GM18951 (cell line): ENCODE results near the gene GATD1.

ENCODE experiments used
- POLR2A ChIP-seq: IDR thresholded peaks from 4 replicates; pipeline ENCODE4 v1.6.1; 2011; ENCODE audit warnings: mild to moderate bottlenecking; ENCODE audit not compliant: insufficient read length, insufficient read depth; ENCODE audit errors: extremely low read depth
- in situ Hi-C: fragments of 300-500 bp; cut with MboI; formaldehyde crosslinking; loops from one replicate; pipeline ENCODE4 v1.12.0; 2022; ENCODE audit warnings: low sequenced_read_pairs, mixed read lengths, inconsistent platforms; ENCODE audit not compliant: unreplicated experiment

GATD1 gene

DNA sequence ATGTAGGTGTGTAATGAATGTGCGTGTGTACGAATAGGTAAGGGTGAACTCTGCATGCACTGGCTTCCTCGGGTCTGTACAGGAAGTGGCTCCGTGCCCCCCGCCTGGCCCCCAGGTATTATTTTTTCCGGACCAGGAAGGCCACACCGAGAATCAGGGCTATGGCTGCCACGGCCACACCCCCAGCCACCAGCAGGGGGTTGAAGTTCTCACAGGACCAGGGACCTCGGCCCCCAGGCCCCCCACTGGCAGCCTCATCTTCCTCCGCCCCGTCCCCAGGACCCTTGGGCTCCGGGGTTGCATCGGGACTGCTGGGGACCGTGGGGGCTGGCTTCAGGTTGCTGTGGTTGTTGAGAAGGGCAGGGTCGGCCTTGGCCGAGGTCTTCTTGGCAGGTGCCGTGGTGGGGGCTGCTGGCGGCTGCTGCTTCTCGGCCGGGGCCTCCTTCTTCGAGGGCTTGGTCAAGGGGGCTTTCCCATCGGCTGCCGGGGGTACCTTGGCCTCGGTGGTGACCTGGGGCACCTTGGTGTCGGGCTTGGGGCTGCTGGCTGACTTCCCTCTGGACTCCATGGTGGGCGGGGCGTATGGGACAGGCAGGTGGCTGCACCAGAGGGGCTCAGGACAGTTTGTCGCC, 10.8 kb upstream of the GATD1 start:
- TF ChIP-seq POLR2A, result no peak
- in situ Hi-C loops, result no loop called here

DNA sequence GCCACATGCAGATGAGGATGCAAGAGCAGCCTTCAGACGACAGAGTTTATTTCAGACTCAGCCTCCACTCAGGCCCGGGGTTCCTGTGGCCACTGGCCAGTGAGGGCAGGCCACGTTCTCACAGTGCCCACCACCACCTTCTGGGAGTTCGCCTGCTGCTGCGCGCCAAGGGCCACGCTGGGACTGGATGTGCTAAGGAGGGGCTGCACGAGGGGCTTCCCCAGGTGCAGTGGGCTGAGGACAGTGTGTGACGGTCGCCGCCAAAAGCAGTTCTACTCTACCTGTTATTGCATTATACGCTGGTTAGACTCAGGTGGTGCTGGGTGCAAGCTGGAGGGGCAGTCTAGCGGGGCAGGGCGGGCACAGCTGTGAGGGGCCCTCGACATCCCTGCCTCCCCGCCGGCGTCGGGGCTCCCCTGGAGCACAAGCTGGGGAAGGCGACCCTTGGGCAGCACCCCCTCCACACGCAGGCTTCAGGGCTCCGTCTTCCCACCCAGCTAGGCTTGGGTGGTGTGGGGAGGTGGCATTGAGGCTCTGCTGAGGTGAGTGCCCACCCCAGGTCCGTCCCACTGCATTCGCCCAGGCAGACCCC, 9.9 kb upstream of the GATD1 start:
- peak; percentile 9 for TF ChIP-seq POLR2A
- in situ Hi-C loops, result no loop called here

DNA sequence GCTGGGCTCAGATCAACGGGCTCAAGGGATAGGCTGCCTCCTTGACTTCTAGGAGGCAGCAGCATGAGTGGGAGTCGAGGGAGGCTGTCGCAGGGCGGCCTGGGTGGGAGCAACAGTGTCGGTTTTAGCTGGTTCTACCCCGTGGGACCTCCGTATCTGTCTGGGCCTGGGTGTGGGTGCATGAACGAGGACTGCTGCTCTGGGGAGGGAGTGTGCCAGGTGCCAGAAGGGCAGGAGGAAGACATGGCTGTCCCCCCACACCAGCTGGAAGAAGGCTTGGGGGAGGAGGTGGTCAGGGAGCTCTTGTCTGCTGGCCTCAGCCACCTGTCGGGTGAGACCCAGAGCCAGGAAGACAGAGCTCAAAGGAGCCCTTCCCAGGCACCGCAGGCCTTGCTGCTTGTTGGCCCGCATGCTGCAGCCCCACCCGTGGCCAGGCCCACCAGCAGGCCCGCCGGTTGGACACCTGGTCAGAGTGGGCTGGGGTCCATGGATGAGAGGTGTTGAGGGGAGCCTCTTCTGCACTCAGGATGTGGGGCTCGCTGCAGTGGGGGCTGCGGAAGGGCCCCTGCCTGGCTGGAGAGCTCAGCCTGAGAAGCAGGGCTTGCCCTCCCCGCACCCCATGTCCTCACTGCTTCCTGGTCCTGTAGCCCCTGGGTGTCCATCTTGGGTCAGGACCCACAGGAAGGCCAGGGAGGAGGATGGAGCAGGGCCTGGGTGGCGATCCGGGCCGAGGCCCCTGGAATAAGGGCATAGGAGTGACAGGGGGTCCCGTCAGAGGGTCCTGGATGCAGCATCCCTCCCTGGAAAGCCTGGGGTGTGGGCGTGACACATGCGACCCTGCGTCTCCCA, 9.2 kb upstream of the GATD1 start:
- in situ Hi-C loops, result no loop called here
- TF ChIP-seq POLR2A, result no peak

DNA sequence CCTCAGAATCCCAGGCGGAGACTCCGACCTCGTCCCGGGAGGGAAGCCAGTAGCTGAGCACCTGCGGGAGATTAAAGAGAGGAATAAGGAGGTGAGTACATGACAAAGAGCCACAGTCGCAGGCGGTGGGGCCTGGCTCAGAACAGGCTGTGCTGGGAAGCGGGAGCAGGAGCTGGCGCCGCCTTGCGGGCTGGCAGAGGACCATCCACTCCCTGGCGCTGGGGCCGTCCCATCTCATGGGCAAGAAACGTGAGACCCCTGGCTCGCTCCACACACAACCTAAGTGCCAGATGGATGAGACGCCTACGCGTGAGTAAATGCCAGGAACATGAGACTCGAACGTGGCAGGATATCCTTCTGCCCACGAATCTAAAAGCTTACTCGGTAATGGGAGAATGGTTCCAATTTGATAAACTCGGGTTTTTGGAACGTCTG, 6.3 kb upstream of the GATD1 start:
- in situ Hi-C loops, result no loop called here

DNA sequence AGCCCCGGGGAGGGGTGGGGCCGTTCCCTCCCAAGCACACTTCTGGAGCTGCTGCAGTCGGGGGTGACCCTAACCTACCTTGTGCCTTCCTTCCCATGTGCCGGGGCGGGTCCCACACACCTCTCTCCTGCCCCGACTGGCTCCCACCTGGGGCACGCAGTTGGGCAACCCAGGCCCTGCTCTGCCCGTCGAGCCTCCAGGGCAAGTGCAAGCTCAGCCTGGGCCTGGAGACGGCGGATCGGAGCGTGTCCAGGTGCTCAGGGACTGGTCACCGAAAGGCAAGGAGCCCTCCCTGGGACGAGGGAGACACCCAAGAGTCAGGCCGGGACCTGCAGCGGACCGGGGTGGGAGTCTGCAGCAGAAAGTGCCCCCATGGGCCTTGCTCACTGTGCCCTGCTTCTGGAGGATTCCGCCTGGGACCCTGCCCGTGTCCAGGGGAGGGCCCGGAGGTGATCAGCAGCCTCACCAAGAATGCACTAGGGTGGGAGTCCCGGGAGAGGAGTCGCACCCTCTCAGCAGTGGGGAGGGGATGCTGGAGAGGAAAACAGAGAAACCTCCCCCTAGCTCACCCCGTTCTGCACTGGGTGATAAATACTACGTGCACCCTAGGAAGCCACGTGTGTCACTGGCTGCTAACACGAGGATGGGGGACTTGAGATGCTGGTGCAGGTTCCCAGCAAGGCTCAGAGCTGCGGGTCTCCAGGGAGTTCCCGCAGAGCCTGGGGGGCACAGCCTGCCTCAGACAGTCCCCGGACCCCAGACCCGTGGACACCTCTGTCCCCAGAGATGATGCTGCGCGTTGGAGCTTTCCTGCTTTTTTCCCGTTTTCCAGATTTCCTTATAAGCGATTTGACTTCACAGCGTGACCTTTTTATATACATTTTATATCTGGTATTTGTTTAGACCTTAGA, 5.2 kb upstream of the GATD1 start:
- in situ Hi-C loops, result no loop called here
- no peak for TF ChIP-seq POLR2A

More for the DNA sequence above, 6.3 kb upstream of the GATD1 start:
- no peak for TF ChIP-seq POLR2A

DNA sequence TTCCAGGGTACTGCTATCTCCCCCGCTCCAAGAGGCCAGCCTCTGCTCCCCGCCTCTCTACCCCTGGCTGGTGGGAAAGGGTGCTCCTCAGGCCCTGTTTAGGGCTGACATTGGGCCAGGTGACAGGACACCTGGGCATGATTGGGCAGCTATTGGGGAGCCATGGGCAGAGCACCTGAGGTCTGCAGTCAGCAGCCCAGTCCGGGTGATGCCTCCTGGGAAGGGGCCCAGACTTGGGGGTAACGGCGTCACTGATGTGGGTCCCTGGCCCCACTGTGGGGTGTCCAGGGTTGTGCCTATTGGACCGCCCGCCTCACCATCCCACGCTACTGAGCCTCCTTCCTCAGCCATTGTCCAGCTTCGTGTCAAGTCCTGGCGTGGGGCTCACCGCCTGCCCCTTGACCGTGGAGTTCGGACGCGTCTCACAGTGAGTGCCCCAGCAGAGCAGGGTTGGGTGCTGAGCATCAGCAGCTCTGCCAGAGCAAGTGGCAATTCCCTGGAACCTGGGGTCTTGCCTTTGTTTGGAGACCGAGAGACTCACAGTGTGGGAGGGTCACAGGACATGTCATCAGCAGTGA, 2.8 kb upstream of the GATD1 start:
- in situ Hi-C loops, result no loop called here
- TF ChIP-seq POLR2A, result no peak

DNA sequence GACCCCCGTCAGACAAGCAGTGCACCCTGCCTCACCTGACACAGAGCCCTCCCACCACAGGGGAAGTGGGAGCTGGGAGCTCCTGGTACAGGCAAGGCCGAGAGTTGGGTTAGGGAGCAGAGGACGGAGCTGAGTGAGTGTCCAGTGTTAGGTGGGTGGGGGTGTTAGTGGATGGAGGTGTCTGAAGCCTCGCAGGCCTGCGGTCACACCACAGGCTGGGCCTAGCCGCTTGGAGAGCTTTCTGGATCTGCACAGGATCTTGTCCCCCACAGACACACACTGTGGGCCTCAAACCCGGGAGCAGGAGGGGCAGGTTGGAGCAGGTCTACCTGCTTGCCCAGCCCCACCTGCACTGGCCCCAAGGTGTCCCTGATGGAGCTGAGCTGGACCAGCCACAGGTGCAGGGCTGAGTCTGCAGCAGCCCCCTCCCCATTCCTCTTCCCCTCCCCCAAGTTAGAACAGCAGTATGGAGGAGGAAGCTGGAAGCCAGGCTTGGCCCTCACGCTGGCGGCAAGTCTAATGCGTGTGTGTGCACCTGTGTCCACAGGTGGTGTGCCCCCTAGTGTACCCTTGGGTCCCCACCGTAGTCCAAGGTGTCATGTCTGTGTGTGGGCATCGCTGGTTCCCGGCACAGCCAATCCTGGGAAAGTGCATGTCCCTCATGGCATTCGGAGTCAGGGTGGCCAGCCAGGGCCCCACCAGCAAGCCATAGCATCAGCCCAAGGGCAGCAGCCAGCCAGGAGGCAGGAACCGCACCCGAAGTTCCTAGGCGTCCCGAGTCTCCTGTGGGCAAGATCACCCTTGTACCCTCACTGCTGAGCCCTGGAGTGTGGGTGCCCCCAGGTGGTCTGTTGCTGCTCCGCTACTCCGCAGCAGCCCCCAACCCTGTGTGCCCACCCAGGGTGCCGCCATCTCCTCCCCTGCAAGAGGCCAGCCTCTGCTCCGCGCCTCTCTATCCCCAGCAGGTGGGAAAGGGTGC, 2.0 kb upstream of the GATD1 start:
- in situ Hi-C loops, result no loop called here
- TF ChIP-seq POLR2A, result no peak

DNA sequence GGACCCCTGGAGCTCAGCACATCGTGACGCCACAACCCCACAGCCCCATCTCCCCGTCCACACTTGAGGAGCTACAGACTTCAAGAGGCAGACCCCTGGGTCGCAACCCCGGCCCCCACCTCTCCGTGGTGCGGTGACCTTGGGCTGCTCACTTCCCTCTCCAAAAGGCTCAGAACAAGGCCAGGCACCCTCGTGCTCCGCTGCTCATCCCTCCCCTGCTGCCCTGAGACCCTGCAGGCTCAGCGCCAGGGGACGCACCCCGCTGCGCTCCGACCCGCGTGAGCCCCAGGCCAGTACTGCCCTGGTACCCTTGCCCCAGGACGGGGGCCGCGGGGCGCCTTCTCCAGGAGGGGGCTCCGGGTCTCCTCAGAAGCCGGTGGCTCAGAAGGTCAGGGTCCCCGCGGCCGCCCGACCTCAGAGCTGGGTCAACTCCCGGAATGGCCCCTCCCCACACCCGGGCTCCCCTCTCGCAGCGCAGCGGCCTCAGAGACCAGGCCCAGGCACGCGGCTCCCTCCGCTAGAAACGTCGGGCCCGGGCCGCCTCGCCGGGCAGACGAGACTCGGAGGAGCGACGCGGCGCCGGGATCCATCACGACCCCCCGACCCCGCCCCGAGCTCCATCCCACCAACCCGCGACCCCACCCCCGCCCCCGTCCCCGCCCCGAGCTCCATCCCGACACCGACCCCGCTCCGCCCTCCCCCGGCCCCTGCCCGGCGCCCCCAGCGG, 563 bp downstream of the GATD1 start:
- in situ Hi-C loops, result no loop called here
- no peak for TF ChIP-seq POLR2A

DNA sequence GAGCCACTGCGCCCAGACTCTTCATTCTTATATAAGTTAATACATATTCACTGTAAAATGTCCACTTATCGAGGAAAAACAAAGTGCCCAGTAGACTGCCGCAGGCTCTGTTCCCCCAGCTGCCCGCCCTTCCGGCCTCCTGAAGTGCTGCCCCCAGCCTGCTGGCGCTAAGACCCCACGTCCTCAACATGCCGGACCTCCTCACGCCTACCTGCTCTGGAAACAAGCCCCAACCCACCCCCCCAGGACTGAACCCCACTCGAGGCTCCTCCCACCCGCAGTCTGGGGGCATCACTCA, 1.1 kb downstream of the GATD1 start:
- no peak for TF ChIP-seq POLR2A
- in situ Hi-C loops, result no loop called here

DNA sequence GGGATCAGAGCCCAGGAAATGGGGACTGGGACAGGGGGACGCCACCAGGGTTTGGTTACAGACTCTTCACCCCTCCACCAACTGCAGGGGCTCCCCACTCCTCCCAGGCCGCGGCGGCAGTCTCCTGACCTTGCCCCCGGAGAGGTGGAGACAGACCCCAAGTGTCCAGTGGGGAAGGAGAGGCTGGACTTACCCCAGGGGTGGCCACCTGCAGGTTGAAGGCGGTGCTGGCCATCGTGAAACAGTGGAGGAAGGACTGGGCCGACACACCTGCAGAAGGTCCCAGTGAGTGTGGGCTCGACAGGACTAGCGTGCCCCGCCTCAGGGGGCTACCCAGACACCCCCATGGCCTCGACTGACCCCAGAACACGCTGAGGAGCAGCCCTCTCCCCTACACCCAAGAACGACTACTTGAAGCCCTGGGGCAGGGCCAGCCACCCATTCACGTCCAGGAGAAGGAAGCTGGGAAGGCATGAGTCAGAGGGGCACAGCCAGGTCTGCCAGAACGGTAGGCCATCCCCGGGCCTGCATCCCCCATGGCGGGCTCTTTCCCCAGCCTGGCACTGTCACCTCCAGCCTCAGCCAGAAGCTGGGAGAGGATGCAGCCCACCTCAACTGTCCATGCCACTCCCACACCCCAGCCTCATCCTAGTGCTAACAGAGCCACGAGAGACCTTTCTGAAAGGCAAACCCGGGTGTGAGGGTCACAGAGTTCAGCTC, 2.3 kb downstream of the GATD1 start:
- no peak for TF ChIP-seq POLR2A
- in situ Hi-C loops, result no loop called here

DNA sequence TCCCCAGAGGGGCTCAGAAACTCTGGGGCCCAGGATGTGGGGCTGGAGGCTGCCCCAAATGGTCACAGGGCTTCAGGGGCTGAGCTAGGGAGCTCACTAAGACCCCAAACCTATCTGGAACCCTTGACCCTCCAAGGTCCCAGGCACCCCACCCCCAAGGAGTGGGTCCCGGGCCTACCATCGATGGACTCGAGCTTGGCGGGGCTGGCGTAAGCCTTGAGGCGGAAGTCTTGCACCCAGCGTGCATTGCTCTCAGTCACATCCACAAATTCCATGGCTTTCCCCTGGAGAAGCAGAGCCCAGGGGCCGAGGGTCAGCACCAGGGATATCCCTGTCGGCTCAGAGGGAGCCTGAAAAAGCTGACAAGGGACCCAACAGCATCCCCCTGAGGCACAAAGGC, 3.5 kb downstream of the GATD1 start:
- in situ Hi-C loops, result no loop called here
- no peak for TF ChIP-seq POLR2A
